ENCODE results near the gene TSR1.

TSR1 gene

GRCh38 chr17:2336215-2336851, at the start of gene TSR1:
TSS of gene TSR1 (minus strand) at chr17:2336457. CDS start at chr17:2336427, 30 bp downstream.
- peak; percentile 50 to 92 (median 84) for DNase-seq

GRCh38 chr17:2385240-2386210, 49.3 kb upstream of the TSR1 start:
- DNase-seq: no peak

GRCh38 chr17:2384439-2385127, 48.3 kb upstream of the TSR1 start:
- DNase-seq: no peak

DNA sequence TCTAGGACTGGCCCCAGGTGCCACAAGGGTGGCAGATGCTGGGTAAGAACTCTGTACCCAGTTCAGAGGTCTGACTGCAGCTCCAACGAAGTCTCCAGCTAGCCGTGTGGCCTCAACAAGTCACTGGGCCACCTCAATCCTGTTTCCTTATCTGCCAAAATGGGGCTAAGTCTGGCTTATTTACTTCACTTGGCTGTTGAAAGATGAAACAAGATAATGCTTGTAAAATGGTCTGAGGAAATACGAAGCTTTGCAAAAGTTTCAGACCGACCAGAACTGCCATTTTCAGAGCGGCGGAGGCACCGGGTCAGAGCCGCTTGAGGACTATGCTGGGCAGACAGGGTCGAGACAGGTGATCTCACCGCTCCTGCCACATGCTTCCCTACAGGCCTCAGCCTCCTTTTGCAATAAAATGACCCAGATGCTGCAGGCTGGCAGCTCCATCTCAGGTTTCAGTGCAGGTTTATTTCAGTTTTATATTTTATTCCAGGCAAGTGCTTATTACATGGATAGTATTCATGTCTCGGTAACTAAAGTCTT, 47.4 kb upstream of the TSR1 start:
- no peak for DNase-seq

DNA sequence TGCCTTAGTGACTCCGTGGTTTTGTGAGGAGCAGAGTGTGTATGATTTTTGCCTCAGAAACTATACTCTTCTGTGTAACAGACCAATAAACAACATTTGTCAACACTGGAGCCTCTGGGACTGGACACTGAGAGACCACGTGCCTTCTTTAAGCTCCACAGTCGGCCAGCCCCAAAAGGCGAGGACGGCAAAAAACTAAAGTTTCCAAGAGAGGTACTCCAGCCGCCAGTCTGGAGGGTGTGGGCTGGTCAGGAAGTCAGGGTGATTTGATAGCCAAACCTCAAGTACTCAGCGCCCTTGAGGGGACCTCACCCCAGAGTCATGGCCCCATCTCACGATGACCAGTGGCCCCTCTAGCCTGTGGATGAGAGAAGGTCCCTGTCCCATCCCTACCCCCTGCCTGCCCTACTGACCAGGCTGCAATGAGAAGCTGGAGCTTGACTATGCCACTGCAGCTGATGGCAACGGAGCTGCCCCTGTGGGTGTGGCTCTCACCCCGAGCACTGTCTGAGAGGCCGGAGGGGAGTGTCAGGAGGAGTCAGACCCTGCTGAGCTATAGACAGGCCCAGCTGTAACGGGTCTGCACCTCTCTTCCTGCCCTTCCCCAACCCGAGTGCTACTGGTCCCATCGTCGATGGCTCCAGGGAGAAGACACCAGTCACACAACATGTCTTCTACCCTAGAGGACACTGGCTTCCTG, 44.8 kb upstream of the TSR1 start:
- no peak for DNase-seq

DNA sequence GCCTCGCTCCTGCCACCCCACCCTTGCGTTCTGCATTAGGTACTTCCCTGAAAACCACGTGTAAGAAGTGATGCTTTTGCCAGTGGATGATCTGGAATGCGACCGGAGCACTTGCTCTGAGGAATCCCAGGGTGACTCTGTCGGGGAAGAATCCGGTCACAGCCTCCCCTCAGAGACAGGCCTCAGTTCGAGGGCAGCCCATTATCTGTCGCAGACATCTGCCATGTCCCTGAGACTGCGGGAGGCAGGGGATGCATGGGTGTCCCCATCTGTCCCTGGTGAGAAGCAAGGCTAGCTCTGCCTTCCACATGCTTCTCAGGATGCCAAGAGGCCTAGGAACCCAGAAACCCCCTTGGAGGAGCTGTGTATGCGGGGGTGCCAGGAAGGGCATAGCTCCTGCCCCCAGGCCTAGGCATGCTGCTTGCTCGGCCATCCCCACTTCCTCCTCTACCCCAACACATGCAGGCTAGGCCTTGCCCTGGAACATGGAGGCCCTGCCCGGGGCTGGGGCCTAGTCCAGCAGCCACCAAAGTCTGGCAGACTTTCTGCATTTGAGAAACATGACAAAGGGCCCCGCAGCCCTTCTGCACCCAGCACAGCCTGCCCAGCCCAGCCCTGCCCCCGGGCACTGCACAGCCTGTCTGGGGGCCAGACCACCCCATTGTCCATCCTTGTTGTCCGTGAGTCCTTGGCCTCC, 44.1 kb upstream of the TSR1 start:
- DNase-seq: peak in 1 of 14 donors; percentile 12

GRCh38 chr17:2379489-2380225, 43.4 kb upstream of the TSR1 start:
- no peak for DNase-seq

DNA sequence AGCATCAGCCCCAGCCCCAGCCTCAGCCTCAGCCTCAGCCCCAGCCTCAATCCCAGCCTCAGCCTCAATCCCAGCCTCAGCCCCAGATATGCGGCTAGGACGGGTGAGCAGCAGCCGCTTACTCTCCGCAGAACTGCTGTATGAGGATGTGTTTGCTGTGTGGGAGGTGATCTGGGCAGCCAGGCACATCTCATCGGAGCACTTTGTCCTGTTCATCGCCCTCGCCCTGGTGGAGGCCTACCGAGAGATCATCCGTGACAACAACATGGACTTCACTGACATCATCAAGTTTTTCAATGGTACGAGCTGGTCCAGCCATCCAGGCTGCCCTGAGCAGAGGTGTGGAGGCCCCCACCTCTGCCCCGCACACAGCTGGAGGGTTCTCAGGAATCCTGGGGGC, 42.6 kb upstream of the TSR1 start:
- no peak for DNase-seq

- DNase-seq: no peak
Observed at GRCh38 chr17:2377659-2378058, 41.4 kb upstream of the TSR1 start.

- no peak for DNase-seq
Observed at GRCh38 chr17:2376107-2376506, 39.9 kb upstream of the TSR1 start.

GRCh38 chr17:2375406-2375805, 39.1 kb upstream of the TSR1 start:
- no peak for DNase-seq

DNA sequence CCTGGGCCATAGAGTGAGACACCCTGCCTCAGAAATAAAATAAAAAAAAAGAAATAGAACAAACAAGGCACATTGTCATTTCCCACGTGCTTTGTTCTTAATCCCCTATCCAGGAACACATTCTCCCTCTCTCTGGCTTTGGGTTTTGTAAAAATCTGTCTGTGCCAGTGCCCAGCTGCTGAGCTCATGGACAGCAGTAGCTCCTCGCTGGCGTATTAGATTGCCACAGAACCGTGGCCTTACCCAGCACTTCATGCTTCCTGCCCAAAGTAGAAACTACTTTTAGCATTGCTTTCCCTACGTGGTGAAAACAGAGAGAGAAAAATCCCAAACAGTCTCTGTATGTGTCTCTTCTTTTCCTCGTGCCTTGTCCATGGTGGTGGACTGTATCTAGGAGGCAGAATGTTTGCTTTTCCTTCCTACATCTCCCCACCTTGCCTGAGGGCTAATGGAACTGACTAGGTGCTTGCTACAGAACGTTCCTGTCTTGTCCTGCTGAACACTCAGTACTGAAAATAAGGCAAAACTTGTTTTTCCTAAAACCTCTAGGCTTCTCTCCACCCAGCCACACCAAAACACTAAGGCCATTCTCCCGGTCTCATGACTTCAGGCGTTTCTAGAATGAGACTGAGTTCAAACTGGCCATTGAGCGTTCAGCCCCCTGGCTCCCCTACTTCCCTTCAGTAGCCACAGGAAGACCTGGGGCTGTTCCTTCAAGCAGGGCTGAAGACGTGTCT, 38.5 kb upstream of the TSR1 start:
- DNase-seq: no peak

GRCh38 chr17:2373179-2373578, 36.9 kb upstream of the TSR1 start:
- no peak for DNase-seq

DNA sequence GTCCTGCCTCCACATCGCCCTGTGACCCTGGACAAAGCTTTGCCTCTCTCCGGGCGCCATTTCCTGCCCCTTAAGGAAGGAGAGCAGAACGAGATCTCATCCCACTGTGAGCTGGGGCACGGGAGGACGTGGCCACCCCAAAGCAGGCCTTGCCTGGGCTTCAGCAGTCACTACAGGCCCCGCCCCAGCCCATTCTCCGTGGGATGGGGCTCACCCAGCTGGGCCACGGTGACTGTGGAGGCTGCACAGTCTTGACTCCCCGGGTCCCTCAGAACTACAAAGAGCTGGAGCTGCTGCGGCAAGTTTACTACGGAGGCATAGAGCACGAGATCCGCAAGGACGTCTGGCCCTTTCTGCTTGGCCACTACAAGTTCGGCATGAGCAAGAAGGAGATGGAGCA, 36.4 kb upstream of the TSR1 start:
- DNase-seq: no peak

DNA sequence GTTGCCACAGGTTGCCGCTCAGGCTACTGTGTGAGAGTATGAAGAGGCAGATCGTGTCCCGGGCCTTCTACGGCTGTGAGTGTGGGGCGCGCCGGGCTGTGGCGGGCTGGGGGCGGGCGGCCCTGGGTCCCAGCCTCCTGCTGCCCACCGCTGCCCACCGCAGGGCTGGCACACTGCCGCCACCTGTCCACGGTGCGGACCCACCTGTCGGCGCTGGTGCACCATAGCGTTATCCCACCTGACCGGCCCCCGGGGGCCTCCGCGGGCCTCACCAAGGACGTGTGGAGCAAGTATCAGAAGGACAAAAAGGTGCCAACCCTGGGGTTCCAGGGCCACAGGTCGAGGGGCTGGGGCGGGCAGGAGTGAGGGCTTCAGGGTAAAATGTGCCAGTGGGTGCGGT, 35.9 kb upstream of the TSR1 start:
- DNase-seq: no peak

- DNase-seq: no peak
Observed at GRCh38 chr17:2371183-2372130, 35.2 kb upstream of the TSR1 start.

- DNase-seq: no peak
Observed at GRCh38 chr17:2370211-2370589, 33.9 kb upstream of the TSR1 start.

DNA sequence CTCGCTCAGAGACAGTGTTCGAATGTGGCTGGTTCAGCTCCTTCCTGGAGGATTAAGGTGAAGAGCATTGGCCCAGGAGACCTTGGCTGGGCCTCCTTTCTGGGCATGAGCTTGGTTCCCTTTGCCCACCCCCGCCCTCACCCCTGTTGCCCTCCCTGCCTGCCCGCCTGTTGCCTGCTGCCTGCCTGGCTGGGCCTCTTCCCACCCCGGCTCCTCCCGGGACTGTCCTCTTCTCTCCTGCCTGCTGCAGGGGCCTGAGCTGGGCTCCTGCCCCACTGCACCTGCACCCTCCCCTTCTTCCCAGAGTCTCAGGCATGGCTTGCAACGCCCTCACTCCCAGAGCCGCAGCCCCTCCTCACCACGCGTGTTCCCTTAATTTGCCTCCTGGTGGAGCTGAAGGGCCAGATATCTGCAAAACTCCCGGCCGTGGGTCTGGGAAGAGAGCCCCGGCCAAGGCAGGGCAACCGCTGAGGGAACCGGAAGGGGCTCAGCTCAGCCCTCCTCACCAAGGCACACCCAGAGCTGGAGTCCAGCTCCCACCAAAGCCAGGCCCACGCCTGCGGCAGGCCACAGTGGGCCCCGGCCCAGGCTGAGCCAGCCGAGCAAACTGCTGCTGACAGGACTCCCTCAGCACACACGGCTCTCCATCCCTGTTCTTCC, 33.4 kb upstream of the TSR1 start:
- DNase-seq: no peak
